ENCODE measurements around the gene MT3.

MT3 gene

GRCh38 chr16:56589141-56590039 lies at the start of gene MT3:
MT3 (plus strand) TSS chr16:56589528; CDS start chr16:56589591, 63 bp downstream.
- DNase-seq = peak; percentile 66 to 95 (median 88)
- intact Hi-C loops (cut with DNase I) = loop anchor here (5.0 kb wide), 2 partner anchors 67 to 77 kb away; partner anchors contain the start of gene BBS2

GRCh38 chr16:56539656-56540055 lies 49.7 kb upstream of the MT3 start:
- DNase-seq = peak in 1 of 42 donors; percentile 36
- intact Hi-C loops (cut with DNase I) = no loop called here

GRCh38 chr16:56542039-56542438 lies 47.3 kb upstream of the MT3 start:
- intact Hi-C loops (cut with DNase I) = no loop called here
- no peak for DNase-seq

GRCh38 chr16:56547120-56547948 lies 42.0 kb upstream of the MT3 start:
- intact Hi-C loops (cut with DNase I) = no loop called here
- DNase-seq = peak; percentile 44 to 93 (median 80)

GRCh38 chr16:56547949-56548567 lies 41.3 kb upstream of the MT3 start:
- peak in 11 of 42 donors; percentile 19 to 68 (median 36) for DNase-seq
- intact Hi-C loops (cut with DNase I) = no loop called here

GRCh38 chr16:56549161-56549560 lies 40.2 kb upstream of the MT3 start:
- DNase-seq = peak in 1 of 42 donors; percentile 31
- intact Hi-C loops (cut with DNase I) = no loop called here

GRCh38 chr16:56549744-56550385 lies 39.5 kb upstream of the MT3 start:
- intact Hi-C loops (cut with DNase I) = no loop called here
- no peak for DNase-seq

- DNase-seq = peak; percentile 50 to 93 (median 80)
- intact Hi-C loops (cut with DNase I) = no loop called here
Measured at GRCh38 chr16:56551796-56552738, 37.3 kb upstream of the MT3 start.

GRCh38 chr16:56554441-56554840 lies 34.9 kb upstream of the MT3 start:
- intact Hi-C loops (cut with DNase I) = no loop called here
- DNase-seq = peak in 1 of 42 donors; percentile 2

GRCh38 chr16:56558024-56558747 lies 31.1 kb upstream of the MT3 start:
- intact Hi-C loops (cut with DNase I) = no loop called here
- peak; percentile 51 to 93 (median 80) for DNase-seq

- intact Hi-C loops (cut with DNase I) = no loop called here
- peak in 1 of 42 donors; percentile 12 for DNase-seq
Measured at GRCh38 chr16:56559109-56559508, 30.2 kb upstream of the MT3 start.

- DNase-seq = peak in 1 of 42 donors; percentile 15
- intact Hi-C loops (cut with DNase I) = no loop called here
Measured at GRCh38 chr16:56560447-56560846, 28.9 kb upstream of the MT3 start.

- DNase-seq = peak in 1 of 42 donors; percentile 5
- intact Hi-C loops (cut with DNase I) = no loop called here
Measured at GRCh38 chr16:56561126-56561525, 28.2 kb upstream of the MT3 start.

GRCh38 chr16:56564793-56565477 lies 24.4 kb upstream of the MT3 start, which contains the start of gene MT4:
MT4 (plus strand) TSS chr16:56565073; CDS start chr16:56565129, 56 bp downstream.
- peak in 1 of 42 donors; percentile 12 for DNase-seq
- intact Hi-C loops (cut with DNase I) = no loop called here

GRCh38 chr16:56569971-56570370 lies 19.4 kb upstream of the MT3 start:
- DNase-seq = peak in 1 of 42 donors; percentile 4
- intact Hi-C loops (cut with DNase I) = no loop called here

- DNase-seq = no peak
Measured at GRCh38 chr16:56571525-56571924, 17.8 kb upstream of the MT3 start.

More at GRCh38 chr16:56571525-56571924, 17.8 kb upstream of the MT3 start:
- intact Hi-C loops (cut with DNase I) = no loop called here

Measured in head of caudate nucleus (tissue), 42 donors.